ELR (cell line): ENCODE results near the gene SUSD1.

Experiments
- DNase-seq: peaks from one replicate; pipeline ENCODE4 v3.0.0-alpha.2; 2015; ENCODE audit warnings: low read depth

Gene SUSD1

GRCh38 chr9:112012026-112012902, 162.8 kb downstream of the SUSD1 start:
- DNase-seq = peak; percentile 97

GRCh38 chr9:112011051-112011620, 164.0 kb downstream of the SUSD1 start:
- DNase-seq = no peak

- DNase-seq = no peak
These were observed 164.6 kb downstream of the SUSD1 start for GRCh38 chr9:112010537-112010936.

- DNase-seq = no peak
These were observed 165.4 kb downstream of the SUSD1 start for GRCh38 chr9:112009656-112010055.

GRCh38 chr9:112007575-112008240, 167.4 kb downstream of the SUSD1 start:
- no peak for DNase-seq

GRCh38 chr9:112006361-112007020, 168.6 kb downstream of the SUSD1 start:
- DNase-seq = no peak

GRCh38 chr9:112005939-112006338, 169.2 kb downstream of the SUSD1 start:
- no peak for DNase-seq

- DNase-seq = no peak
These were observed 171.6 kb downstream of the SUSD1 start for GRCh38 chr9:112003538-112003937.

GRCh38 chr9:112002847-112003457, 172.1 kb downstream of the SUSD1 start:
- DNase-seq = peak; percentile 65

- DNase-seq = no peak
These were observed 172.8 kb downstream of the SUSD1 start for GRCh38 chr9:112002131-112002846.

- DNase-seq = no peak
These were observed 174.4 kb downstream of the SUSD1 start for GRCh38 chr9:112000743-112001142.

GRCh38 chr9:111999319-111999718, 175.8 kb downstream of the SUSD1 start:
- no peak for DNase-seq

GRCh38 chr9:111997831-111998230, 177.3 kb downstream of the SUSD1 start:
- no peak for DNase-seq

- no peak for DNase-seq
These were observed 180.2 kb downstream of the SUSD1 start for GRCh38 chr9:111994831-111995458.

- DNase-seq = no peak
These were observed 181.8 kb downstream of the SUSD1 start for GRCh38 chr9:111993319-111993718.

GRCh38 chr9:111992523-111992922, 182.6 kb downstream of the SUSD1 start:
- DNase-seq = peak; percentile 88

GRCh38 chr9:111991179-111991578, 183.9 kb downstream of the SUSD1 start:
- no peak for DNase-seq
